SU-DHL-6 (cell line): Measurements from ENCODE around the gene TFDP2.

Source experiments
- H2AFZ ChIP-seq: fragments of 200-600 bp; sonication (generic); 2 replicates; pipeline ENCODE4 v1.6.1; 2014; ENCODE audit warnings: low read depth, mild to moderate bottlenecking, moderate library complexity, mixed read lengths, antibody characterized with exemption, low read length; ENCODE audit not compliant: severe bottlenecking
- H3F3A ChIP-seq: fragments of 200-600 bp; shearing (Covaris generic); 2 replicates; pipeline ENCODE4 v1.6.0; 2016; ENCODE audit warnings: antibody characterized with exemption, mild to moderate bottlenecking; ENCODE audit not compliant: insufficient read depth
- H3K27ac ChIP-seq: fragments of 200-600 bp; sonication (generic); 2 replicates; pipeline ENCODE4 v1.5.1; 2016; ENCODE audit warnings: low read depth, mild to moderate bottlenecking, low read length, moderate library complexity, mixed read lengths
- H3K27me3 ChIP-seq: fragments of 200-600 bp; sonication (generic), shearing (Covaris generic); 2 replicates; pipeline ENCODE4 v1.6.0; 2014; ENCODE audit warnings: mild to moderate bottlenecking, low read length
- H3K36me3 ChIP-seq: fragments of 200-600 bp; sonication (generic); 2 replicates; pipeline ENCODE4 v1.6.1; 2014; ENCODE audit warnings: mild to moderate bottlenecking, low read length, mixed read lengths
- H3K4me2 ChIP-seq: fragments of 300-600, 200-600 bp; shearing (Covaris generic), sonication (generic); 2 replicates; pipeline ENCODE4 v1.6.0; 2014; ENCODE audit warnings: low read length, low read depth, mild to moderate bottlenecking; ENCODE audit not compliant: poor library complexity, severe bottlenecking
- H3K4me3 ChIP-seq: fragments of 200-600 bp; sonication (generic); 2 replicates; pipeline ENCODE4 v1.5.1; 2014; ENCODE audit warnings: antibody characterized with exemption, low read length, mild to moderate bottlenecking, mixed read lengths; ENCODE audit not compliant: insufficient read depth, poor library complexity, severe bottlenecking
- H3K79me2 ChIP-seq: fragments of 200-600 bp; sonication (generic); 2 replicates; pipeline ENCODE4 v1.6.1; 2014; ENCODE audit warnings: mild to moderate bottlenecking, low read length, moderate library complexity; ENCODE audit not compliant: insufficient read depth
- H3K9ac ChIP-seq: fragments of 200-600 bp; sonication (generic); 2 replicates; pipeline ENCODE4 v1.7.0; 2014; ENCODE audit warnings: mild to moderate bottlenecking, low read length
- H3K9me2 ChIP-seq: fragments of 200-600 bp; sonication (generic); replicated peaks from 2 replicates; pipeline ENCODE4 v1.6.1; 2014; ENCODE audit warnings: low read length; ENCODE audit not compliant: insufficient read depth
- H3K9me3 ChIP-seq: fragments of 200-600 bp; sonication (generic); 2 replicates; pipeline ENCODE4 v1.6.1; 2014; ENCODE audit warnings: low read length, mixed read lengths; ENCODE audit not compliant: insufficient read depth
- H4K20me1 ChIP-seq: fragments of 200-600 bp; sonication (generic); 2 replicates; pipeline ENCODE4 v1.6.1; 2014; ENCODE audit warnings: low read depth, mild to moderate bottlenecking, antibody characterized with exemption, low read length, moderate library complexity, mixed read lengths
- EZH2phosphoT487 ChIP-seq: fragments of 200-600 bp; sonication (generic), shearing (Covaris generic); conservative IDR thresholded peaks from 2 replicates; pipeline ENCODE4 v1.6.1; 2018; ENCODE audit warnings: mild to moderate bottlenecking, antibody characterized with exemption, low read length, moderate library complexity, mixed read lengths
- TF ChIP-seq, protein P1 (sequence below): fragments of 200-600 bp; sonication (generic); IDR thresholded peaks from one replicate; pipeline ENCODE4 v1.5.1; 2017; ENCODE audit warnings: antibody characterized with exemption, mild to moderate bottlenecking, low read length, moderate library complexity; ENCODE audit not compliant: insufficient read depth, poor library complexity, severe bottlenecking

Gene TFDP2

DNA sequence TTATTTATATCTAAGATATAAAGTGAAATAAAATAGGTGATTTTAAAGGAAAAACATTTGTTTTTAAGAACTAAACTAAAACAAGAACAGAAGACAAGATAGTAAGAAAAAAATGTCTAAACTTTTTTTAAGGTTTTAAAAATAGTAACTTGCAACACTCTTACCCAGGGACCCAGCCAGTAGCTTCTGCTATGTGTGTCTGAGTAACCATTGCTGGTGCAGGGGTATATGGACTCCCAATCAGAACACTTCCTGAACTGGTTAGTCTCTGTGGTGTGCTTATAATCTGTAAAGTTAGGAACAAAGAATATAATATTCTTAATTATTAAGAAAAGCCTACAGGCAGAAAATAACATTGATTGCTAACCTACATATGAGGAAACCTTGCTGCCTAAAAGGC, 154.5 kb downstream of the TFDP2 start:
- no peaks in the 10 kb centered on the region for H3F3A ChIP-seq
- TF ChIP-seq EZH2phosphoT487, result no peak
- TF ChIP-seq, protein P1, sequence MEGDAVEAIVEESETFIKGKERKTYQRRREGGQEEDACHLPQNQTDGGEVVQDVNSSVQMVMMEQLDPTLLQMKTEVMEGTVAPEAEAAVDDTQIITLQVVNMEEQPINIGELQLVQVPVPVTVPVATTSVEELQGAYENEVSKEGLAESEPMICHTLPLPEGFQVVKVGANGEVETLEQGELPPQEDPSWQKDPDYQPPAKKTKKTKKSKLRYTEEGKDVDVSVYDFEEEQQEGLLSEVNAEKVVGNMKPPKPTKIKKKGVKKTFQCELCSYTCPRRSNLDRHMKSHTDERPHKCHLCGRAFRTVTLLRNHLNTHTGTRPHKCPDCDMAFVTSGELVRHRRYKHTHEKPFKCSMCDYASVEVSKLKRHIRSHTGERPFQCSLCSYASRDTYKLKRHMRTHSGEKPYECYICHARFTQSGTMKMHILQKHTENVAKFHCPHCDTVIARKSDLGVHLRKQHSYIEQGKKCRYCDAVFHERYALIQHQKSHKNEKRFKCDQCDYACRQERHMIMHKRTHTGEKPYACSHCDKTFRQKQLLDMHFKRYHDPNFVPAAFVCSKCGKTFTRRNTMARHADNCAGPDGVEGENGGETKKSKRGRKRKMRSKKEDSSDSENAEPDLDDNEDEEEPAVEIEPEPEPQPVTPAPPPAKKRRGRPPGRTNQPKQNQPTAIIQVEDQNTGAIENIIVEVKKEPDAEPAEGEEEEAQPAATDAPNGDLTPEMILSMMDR, result no peak
- H3K9me2 ChIP-seq, result no peaks in the 10 kb centered on the region
- H3K27me3 ChIP-seq, result no peaks in the 10 kb centered on the region
- no peak overlapping the region for H3K4me3 ChIP-seq
- no peak overlapping the region for H3K27ac ChIP-seq
- H3K4me2 ChIP-seq, result no peak overlapping the region
- no peak overlapping the region for H2AFZ ChIP-seq
- H3K9me3 ChIP-seq, result no peaks in the 10 kb centered on the region
- H4K20me1 ChIP-seq, result no peaks in the 10 kb centered on the region
- no peak overlapping the region for H3K9ac ChIP-seq
- no peaks in the 10 kb centered on the region for H3K36me3 ChIP-seq
- H3K79me2 ChIP-seq, result no peaks in the 10 kb centered on the region

DNA sequence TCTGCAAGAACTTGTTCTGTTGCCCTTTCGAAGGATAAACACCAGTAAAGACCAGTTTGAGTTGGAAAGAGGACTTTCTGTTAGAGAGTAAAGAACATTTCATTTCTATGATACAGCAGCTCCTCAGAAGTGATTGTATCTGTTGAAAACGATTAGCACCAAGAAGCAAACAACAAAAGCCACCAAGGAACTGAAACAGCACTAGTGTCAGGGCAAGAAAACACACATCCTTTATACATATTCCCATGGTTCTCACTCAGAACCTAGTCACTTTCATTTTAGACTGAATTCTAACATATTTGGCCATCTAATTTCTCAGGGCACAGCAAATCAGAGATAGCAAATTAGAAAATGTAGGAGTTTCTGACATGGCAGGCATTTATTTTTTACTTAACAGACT, 156.8 kb downstream of the TFDP2 start:
- Histone ChIP-seq H3K27ac (no peak overlapping the region), H3K36me3 (no peaks in the 10 kb centered on the region), H3K27me3 (no peaks in the 10 kb centered on the region), H3K9me3 (no peaks in the 10 kb centered on the region), H3F3A (no peaks in the 10 kb centered on the region), H3K4me2 (no peak overlapping the region), H4K20me1 (no peaks in the 10 kb centered on the region), H3K9ac (no peak overlapping the region), H2AFZ (no peak overlapping the region), H3K4me3 (no peak overlapping the region), H3K9me2 (no peaks in the 10 kb centered on the region), H3K79me2 (no peaks in the 10 kb centered on the region)
- TF ChIP-seq EZH2phosphoT487, result no peak
- TF ChIP-seq, protein P1, result no peak

DNA sequence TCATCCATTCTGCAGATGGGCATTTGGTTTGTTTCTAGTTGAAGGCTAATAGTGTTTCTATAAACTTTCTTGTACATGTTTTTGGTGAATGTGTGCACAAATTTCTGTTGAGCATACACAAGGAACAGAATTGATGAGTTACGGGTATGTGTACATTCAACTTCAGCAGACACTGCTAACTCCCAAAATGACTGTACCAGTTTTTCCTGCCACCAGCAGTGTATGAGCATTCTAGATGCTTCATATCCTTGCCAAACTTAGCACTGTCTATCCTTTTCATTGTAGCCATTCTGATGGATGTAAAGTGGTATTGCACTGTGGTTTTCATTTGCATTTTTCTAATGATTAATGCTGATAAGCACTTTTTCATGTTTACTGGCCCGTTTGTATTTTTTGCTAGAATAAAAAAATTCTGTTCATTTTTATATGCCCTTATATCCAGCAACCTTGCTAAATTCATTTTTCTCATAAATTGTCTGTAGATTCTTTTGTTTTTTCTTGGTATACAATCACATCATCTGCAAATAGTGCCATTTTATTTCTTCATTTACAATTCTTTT, 162.7 kb downstream of the TFDP2 start:
- no peak overlapping the region for H3K9ac ChIP-seq
- no peaks in the 10 kb centered on the region for H3K36me3 ChIP-seq
- no peak overlapping the region for H3K4me3 ChIP-seq
- H3K4me2 ChIP-seq, result no peak overlapping the region
- no peaks in the 10 kb centered on the region for H4K20me1 ChIP-seq
- no peak overlapping the region for H3K27ac ChIP-seq
- H3K9me2 ChIP-seq, result no peaks in the 10 kb centered on the region
- no peaks in the 10 kb centered on the region for H3K9me3 ChIP-seq
- no peak overlapping the region for H2AFZ ChIP-seq
- no peaks in the 10 kb centered on the region for H3K27me3 ChIP-seq
- no peaks in the 10 kb centered on the region for H3K79me2 ChIP-seq
- H3F3A ChIP-seq, result no peaks in the 10 kb centered on the region
- TF ChIP-seq, protein P1, result no peak
- TF ChIP-seq EZH2phosphoT487, result no peak
